CD4-positive, alpha-beta T cell treated with Interleukin-17A for 4 hours (primary cell): ENCODE measurements around the gene PCDH18.
"Not testable (repeated sequence)": the region's sequence is repeated elsewhere in the genome, so short reads cannot be mapped to it uniquely, and the experiment has no call there.

Experiments used
- DNase-seq: peaks from one replicate; pipeline ENCODE4 v3.0.0-alpha.2; 2020; ENCODE audit warnings: mixed read lengths

The PCDH18 gene

DNA sequence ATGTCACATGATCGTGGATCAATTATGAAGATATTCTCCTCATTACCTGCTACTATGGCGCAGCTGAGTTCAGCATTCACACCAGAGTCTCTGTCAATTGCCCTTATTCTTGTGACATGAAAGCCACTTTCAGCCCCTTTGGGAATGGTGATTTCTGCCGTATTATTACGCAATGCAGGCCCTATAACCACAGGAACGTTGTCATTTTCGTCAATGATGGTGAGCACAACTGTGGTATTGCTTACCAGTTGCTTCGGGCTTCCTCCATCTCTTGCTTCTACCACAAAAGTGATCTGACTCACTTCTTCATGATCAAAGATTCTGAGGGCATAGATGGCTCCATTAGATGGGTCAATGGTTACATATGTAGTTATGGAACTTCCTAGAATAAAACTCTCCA, 2.1 kb downstream of the PCDH18 start:
- no peak for DNase-seq

DNA sequence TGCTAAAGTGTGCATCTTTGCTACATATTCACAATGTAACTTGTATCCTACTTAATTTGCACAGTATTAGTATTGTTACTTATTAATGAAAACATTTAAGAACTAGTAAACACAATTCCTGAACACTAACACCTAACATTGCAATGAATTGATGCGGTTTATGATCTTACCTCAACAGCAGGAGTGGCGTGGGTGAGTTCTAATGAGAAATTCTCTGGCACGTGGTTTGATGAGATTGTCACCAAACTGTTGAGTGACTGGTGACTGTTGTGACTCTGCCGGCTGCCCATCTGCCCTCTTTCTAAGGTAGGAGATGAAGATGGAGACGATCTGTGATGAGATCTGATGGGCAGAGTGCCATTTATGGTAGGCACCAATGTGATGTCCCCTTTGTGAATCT, 2.9 kb downstream of the PCDH18 start:
- no peak for DNase-seq

DNA sequence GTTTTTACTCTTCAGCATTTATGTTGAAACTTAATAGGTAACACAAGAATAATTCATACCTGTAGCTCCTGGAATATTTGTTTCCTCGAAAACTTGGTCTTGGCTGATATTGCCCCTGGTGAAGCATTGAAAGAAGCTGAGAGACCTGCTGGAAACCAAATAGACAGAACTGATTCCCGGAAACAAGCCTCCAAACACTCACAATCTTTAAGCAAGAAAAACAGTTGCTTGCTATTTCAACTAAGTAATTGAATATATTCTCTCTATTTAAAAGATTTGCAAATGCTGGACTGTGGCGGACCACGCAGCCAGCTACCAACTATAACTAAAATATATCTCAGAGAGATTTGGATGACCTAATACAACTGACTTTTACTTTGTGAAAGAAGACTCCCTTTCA, 3.6 kb downstream of the PCDH18 start:
- DNase-seq = no peak

- DNase-seq = no peak
Measured at GRCh38 chr4:137526681-137527080, 5.6 kb downstream of the PCDH18 start.

DNA sequence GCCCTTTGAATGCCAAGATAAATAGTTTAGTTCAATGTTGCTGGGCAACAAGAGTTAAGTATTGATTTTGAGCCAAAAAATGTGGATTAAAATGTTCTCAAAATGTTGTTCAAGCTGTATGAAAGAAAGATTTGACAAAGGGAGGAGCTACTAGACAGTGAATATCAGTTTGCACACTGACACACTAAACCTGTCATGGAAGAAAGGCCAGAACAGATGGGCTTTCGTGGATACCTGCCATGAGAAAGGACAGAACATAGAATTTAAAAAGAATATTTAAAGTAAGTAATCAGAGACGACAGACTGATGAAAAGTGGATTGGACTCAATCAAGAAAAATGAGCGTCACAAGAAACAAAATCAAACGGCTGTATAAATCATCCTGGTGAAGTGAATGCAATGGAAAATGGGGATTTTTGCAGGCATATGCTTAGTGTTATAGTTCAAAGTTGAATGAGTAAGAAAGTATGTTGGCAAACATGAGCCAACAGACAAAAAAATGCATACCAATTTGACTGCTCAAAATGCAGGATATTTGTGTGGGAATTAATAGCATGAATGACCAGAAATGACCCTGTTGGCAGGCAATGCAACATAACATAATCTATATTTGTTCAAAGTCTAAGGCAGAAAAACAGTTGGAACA, 7.4 kb downstream of the PCDH18 start:
- no peak for DNase-seq

GRCh38 chr4:137523329-137523728, 9.0 kb downstream of the PCDH18 start:
- no peak for DNase-seq

- no peak for DNase-seq
Measured at GRCh38 chr4:137521053-137521452, 11.2 kb downstream of the PCDH18 start.

GRCh38 chr4:137519406-137519805, 12.9 kb downstream of the PCDH18 start:
- no peak for DNase-seq

- not testable (repeated sequence) for DNase-seq
Measured at GRCh38 chr4:137517323-137517722, 15.0 kb downstream of the PCDH18 start.

GRCh38 chr4:137514406-137515111, 17.7 kb downstream of the PCDH18 start:
- no peak for DNase-seq

GRCh38 chr4:137510557-137511265, 21.6 kb downstream of the PCDH18 start:
- no peak for DNase-seq

DNA sequence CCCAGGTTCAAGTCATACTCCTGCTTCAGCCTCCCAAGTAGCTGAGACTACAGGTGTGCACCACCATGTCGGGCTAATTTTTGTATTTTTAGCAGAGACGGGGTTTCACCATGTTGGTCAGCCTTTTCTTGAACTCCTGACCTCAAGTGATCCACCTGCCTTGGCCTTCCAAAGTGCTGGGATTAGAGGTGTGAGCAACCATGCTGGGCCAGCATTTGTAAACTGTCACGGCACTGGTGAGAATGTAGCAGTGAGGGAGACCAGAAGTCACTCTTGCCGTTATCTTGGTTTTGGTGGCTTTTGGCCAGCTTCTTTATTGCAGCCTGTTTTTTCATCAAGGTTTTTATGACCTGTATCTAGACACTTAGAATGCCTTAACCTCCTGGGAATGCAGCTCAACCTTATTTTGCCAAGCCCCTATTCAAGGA, 22.4 kb downstream of the PCDH18 start:
- no peak for DNase-seq

DNA sequence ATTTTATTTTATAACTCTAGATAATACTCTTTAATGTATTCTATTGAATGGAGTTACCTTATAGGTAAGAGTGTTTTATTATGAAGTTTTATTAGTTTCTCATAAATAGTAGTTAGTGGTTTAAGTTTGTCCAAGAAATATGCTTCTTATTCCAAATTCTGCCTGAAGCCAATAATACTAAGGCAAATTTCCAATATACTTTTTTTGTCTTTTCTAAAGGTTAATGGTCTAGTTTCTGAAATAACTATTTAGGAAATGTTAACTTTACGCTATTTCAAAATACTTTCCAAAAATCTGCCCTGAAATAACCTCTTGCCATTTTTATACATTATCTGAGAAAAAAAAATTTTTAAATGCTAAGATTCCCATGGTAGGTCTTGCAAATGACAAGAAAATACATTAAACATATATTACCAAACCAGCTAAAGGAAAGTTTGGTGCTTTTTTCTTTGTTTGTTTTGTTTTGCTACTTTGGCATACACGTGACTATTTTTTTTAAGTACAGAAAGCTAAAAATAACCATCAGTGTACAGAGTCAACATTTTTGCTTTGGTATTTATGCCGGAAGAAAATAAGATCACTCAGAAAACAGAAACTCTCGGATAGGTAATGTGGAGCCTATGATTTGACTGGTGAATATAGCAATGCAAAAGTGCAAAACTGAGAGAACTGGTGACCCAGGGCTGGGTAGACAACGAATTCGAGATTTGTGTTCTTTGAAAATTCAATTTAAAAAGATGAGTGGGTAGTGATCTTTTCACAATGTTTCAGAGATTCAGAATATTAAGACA, 29.8 kb downstream of the PCDH18 start:
- DNase-seq = no peak

DNA sequence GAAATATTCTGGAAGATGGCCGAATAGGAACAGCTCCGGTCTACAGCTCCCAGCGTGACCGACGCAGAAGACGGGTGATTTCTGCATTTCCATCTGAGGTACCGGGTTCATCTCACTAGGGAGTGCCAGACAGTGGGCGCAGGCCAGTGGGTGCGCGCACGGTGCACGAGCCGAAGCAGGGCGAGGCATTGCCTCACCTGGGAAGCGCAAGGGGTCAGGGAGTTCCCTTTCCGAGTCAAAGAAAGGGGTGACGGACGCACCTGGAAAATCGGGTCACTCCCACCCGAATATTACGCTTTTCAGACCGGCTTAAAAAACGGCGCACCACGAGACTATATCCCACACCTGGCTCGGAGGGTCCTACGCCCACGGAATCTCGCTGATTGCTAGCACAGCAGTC, 36.0 kb downstream of the PCDH18 start:
- DNase-seq = not testable (repeated sequence)

- no peak for DNase-seq
Measured at GRCh38 chr4:137495578-137495977, 36.7 kb downstream of the PCDH18 start.

- not testable (repeated sequence) for DNase-seq
Measured at GRCh38 chr4:137483313-137483959, 48.9 kb downstream of the PCDH18 start.

GRCh38 chr4:137479657-137480056, 52.6 kb downstream of the PCDH18 start:
- DNase-seq = not testable (repeated sequence)

- DNase-seq = no peak
Measured at GRCh38 chr4:137476345-137476744, 55.9 kb downstream of the PCDH18 start.

- DNase-seq = no peak
Measured at GRCh38 chr4:137474711-137475301, 57.5 kb downstream of the PCDH18 start.

GRCh38 chr4:137471895-137472294, 60.4 kb downstream of the PCDH18 start:
- no peak for DNase-seq

DNA sequence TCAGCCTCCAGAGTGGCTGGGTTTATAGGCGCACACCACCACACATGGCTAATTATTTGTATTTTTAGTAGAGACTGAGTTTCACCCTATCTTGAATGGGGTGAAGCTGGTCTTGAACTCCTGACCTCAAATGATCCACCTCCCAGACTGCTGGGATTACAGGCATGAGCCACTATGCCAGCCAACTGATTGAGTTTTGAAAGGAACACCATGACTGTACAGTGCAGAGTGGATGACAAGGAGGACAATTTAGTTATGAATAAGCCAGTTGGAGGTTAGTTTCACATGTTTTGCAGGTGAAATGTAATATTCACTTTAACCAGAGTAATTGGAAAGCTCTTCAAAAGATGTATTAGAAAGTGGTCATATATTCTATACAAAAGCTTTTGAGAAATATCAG, 60.8 kb downstream of the PCDH18 start:
- no peak for DNase-seq

GRCh38 chr4:137470806-137471205, 61.5 kb downstream of the PCDH18 start:
- no peak for DNase-seq
